Inflammatory macrophage treated with lipopolysaccharide for 4 hours (primary cell): Measurements from ENCODE around the gene CHRNB4.
"Not testable (repeated sequence)": the region's sequence is repeated elsewhere in the genome, so short reads cannot be mapped to it uniquely, and the experiment has no call there.

Experiments
- DNase-seq: peaks from one replicate; pipeline ENCODE4 v3.0.0-alpha.2; 2020

CHRNB4 gene

DNA sequence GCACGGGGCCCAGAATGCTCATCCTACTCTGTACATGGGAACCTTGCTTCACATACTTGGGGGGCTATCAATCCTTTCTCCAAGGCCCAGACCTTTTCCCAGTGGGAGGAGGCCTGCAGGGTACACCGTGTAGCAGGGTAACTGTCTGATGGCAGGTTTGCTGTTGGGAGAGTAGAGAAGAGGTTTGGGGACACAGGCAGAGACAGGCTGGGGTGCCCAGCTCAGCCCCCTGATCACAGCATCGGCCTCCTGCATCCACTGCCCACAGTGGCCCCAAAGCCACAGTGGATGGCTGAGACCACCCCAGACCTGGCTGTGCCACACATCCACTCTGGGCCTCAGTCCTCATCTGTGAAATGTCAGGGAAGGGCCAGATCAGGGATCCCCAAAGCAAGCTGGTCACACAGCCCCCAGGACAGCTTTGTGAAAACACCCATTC lies 25.8 kb downstream of the CHRNB4 start:
- no peak for DNase-seq

DNA sequence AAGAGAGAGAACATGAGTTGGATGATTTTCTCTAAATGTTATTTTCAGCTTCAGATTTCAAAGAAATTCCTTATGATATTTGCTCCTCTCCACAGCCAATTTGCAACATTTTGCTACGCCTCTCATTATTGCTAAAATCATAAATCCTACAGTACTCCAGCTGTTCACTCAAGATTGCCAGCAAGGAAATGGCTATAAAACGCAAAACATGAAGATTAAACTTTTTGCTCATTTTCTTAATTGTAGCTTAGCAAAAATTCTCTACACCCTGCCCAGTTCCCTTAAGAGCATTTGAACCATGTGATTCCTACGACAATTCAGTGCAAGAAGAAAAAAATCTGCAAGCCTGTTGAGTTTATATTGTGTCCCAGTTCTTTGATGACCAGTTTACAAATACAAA lies 27.0 kb downstream of the CHRNB4 start:
- no peak for DNase-seq

- DNase-seq, result not testable (repeated sequence)
These were observed 31.5 kb downstream of the CHRNB4 start for GRCh38 chr15:78609551-78609950.

- DNase-seq, result no peak
These were observed 35.3 kb downstream of the CHRNB4 start for GRCh38 chr15:78605680-78606079.

- no peak for DNase-seq
These were observed 35.8 kb downstream of the CHRNB4 start for GRCh38 chr15:78605201-78605600.

- no peak for DNase-seq
These were observed 36.6 kb downstream of the CHRNB4 start for GRCh38 chr15:78604420-78604819.

DNA sequence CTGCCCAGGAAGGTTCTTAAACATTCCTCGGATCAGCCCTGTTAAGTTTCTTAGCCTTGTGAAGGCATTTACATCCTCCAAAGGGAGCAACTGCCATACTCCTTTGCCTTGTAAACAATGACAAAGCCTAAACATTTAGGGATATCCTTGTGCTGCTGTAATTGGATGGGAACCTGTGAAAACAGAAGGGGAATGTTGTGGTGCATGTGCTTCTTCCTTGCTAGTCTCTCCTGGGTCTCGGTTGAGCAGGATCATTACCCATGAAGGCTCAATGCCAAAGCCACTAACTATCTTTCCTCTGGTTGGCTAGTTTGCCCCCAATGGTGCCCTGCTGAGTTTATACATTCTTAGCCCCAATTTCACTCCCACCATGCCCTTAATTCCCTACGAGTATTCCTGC lies 37.5 kb downstream of the CHRNB4 start:
- DNase-seq, result no peak

- no peak for DNase-seq
These were observed 41.8 kb downstream of the CHRNB4 start for GRCh38 chr15:78599189-78599588.

GRCh38 chr15:78598348-78598747 lies 42.7 kb downstream of the CHRNB4 start:
- no peak for DNase-seq

DNA sequence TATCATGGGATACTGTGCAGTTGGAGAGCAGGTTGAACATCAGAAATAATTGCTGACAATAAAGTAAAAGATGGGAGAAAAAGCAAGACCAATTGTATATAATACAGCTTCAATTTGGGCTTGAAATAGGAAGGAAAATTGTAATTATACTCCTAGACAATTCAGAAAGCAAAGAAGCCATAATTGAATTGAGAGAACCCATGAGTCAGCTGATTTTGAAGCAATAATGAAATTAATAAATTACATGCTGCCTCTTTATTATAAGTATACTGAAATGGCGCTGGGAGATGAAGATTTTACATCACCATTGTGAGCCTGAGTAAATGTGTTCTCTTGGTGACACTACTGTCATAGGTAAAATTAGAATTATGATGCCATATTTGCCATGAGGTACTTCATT lies 43.4 kb downstream of the CHRNB4 start:
- no peak for DNase-seq

- no peak for DNase-seq
These were observed 66.1 kb downstream of the CHRNB4 start for GRCh38 chr15:78574944-78575343.
